ENCODE data around the gene TBC1D25. TPM values are rescaled to one million over a fixed set of nuclear protein-coding genes. Genes with fewer than 3 reads are reported as not detected.
"Not testable (repeated sequence)": the region's sequence is repeated elsewhere in the genome, so short reads cannot be mapped to it uniquely, and the experiment has no call there.

The TBC1D25 gene
- total RNA-seq, 4 donors from 2014 or later = 8.1 to 27.7 (median 13.3) TPM

DNA sequence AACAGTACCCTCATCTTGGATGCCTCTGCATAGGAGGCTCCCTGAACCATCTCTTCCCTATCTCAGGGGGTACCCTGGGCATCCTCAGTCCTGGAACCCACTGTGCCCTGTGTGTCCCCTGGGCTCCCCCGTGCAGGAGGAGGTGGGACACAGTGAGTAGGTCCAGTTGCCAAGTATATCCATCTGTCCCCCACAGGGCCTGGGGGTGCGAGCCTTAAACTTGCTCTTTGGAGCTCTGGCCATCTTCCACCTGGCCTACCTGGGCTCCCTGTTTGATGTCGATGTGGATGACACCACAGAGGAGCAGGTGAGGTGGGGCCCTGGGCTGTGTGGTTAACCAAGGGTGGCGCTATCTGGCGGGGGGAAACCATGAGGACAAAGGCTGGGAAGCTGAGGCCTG is 22.5 kb upstream of the TBC1D25 start:
- intact Hi-C loops (cut with DNase I; ENCODE audit: low total_unique reads) = no loop called here
- DNase-seq = no peak
- 68% methylated on average over 5 of the region's 5 CpGs; no CpG with 5 or more reads in 1 of the 2 donors for WGBS, 2 donors (ENCODE audit: low coverage in 1 of 2)

DNA sequence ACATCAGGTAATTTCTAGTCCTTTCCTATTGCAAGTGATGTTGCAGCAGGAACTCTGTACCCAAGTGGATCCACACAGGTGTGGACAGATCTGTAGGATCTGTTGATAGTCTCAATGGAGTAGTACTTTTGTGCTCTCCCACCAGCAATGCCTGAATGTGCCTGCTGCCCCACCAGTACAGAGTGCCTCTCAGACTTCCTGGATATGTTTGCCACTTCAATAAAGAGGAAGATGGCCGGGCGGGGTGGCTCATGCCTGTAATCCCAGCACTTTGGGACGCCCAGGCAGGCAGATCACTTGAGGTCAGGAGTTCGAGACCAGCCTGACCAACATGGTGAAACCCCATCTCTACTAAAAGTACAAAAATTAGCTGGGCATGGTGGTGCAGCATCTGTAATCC is 20.0 kb upstream of the TBC1D25 start:
- H3K36me3 ChIP-seq; H3K4me3 ChIP-seq; intact Hi-C loops (cut with DNase I; ENCODE audit: low total_unique reads); H3K9me3 ChIP-seq; H3K27me3 ChIP-seq; H3K27ac ChIP-seq; DNase-seq; H3K4me1 ChIP-seq; in situ Hi-C loops (cut with MboI; ENCODE audit: low pct_ligation_motif_present in 1 of 4, low pct_unique_long_range_greater_than_20kb in 1 of 4, low sequenced_read_pairs in 3 of 4): not testable (repeated sequence)
- WGBS, 2 donors (ENCODE audit: low coverage in 1 of 2) = 59% methylated on average over 4 of the region's 4 CpGs; no CpG with 5 or more reads in 1 of the 2 donors

More for the DNA sequence above, 22.5 kb upstream of the TBC1D25 start:
- in situ Hi-C loops (cut with MboI; ENCODE audit: low pct_ligation_motif_present in 1 of 4, low pct_unique_long_range_greater_than_20kb in 1 of 4, low sequenced_read_pairs in 3 of 4) = no loop called here
- no peaks in the 10 kb centered on the region for H3K36me3 ChIP-seq
- no peaks in the 10 kb centered on the region for H3K9me3 ChIP-seq
- H3K27ac ChIP-seq = no peak overlapping the region
- no peak for TF ChIP-seq POLR2AphosphoS5 (IDR thresholded peaks at IDR 0.05)
- no peak for TF ChIP-seq POLR2A (IDR thresholded peaks at IDR 0.05)
- TF ChIP-seq, protein P1, sequence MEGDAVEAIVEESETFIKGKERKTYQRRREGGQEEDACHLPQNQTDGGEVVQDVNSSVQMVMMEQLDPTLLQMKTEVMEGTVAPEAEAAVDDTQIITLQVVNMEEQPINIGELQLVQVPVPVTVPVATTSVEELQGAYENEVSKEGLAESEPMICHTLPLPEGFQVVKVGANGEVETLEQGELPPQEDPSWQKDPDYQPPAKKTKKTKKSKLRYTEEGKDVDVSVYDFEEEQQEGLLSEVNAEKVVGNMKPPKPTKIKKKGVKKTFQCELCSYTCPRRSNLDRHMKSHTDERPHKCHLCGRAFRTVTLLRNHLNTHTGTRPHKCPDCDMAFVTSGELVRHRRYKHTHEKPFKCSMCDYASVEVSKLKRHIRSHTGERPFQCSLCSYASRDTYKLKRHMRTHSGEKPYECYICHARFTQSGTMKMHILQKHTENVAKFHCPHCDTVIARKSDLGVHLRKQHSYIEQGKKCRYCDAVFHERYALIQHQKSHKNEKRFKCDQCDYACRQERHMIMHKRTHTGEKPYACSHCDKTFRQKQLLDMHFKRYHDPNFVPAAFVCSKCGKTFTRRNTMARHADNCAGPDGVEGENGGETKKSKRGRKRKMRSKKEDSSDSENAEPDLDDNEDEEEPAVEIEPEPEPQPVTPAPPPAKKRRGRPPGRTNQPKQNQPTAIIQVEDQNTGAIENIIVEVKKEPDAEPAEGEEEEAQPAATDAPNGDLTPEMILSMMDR (IDR thresholded peaks at IDR 0.05) = no peak
- TF ChIP-seq EP300 (IDR thresholded peaks at IDR 0.05; ENCODE audit: low read depth) = no peak
- H3K27me3 ChIP-seq = no peaks in the 10 kb centered on the region
- no peak overlapping the region for H3K4me3 ChIP-seq
- H3K4me1 ChIP-seq = no peaks in the 10 kb centered on the region

DNA sequence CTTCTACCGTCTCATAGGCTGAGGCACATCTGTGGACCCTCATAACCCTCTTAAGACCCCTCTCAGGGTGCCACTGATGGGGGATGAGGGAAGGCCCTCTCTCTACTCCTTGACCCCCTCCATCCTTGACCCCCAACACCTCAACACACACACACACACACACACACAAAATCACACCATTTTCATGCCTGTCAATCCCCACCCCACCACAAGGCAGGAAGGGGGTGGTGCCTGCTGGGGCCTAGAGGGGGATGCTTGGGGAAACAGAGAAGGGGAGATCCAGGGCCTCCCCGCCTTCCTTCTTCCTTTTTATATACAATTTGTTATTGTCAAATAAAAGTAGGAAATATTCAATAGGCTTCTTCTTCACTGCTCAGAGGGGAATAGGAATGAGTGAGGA is 19.1 kb upstream of the TBC1D25 start:
- no peaks in the 10 kb centered on the region for H3K27me3 ChIP-seq
- in situ Hi-C loops (cut with MboI; ENCODE audit: low pct_ligation_motif_present in 1 of 4, low pct_unique_long_range_greater_than_20kb in 1 of 4, low sequenced_read_pairs in 3 of 4) (no loop called here), intact Hi-C loops (cut with DNase I; ENCODE audit: low total_unique reads) (no loop called here)
- DNase-seq = no peak
- no peak overlapping the region for H3K4me3 ChIP-seq
- H3K9me3 ChIP-seq = no peaks in the 10 kb centered on the region
- H3K36me3 ChIP-seq = no peaks in the 10 kb centered on the region
- TF ChIP-seq POLR2A (IDR thresholded peaks at IDR 0.05) (no peak), EP300 (IDR thresholded peaks at IDR 0.05; ENCODE audit: low read depth) (no peak), POLR2AphosphoS5 (IDR thresholded peaks at IDR 0.05) (no peak)
- TF ChIP-seq, protein P1 (IDR thresholded peaks at IDR 0.05) = no peak
- no peak overlapping the region for H3K27ac ChIP-seq
- WGBS, 2 donors (ENCODE audit: low coverage in 1 of 2) = 81 to 83% methylated on average over 1 to 2 of the region's 2 CpGs
- peaks cover 0 to 9% (median 4%) of the 10 kb centered on the region in 4 donors for H3K4me1 ChIP-seq

DNA sequence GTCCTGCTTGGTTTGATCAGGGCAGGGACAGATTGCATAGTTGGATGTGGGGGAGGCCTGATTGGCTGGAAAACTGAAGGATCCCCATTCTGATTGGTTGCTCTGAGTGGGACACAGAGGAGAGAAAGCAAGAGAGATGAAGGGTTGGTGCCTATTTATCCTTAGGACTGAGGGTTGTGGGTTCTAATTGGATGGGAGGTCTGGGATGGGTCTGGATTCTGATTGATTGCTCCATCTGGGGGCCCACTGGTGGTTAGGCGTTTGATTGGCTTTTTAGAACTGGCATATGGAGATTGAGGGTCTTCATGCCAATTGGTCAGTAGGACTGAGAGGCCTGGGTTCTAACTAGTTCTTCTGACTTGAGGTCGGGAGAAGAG is 18.6 kb upstream of the TBC1D25 start:
- TF ChIP-seq, protein P1 (IDR thresholded peaks at IDR 0.05) = no peak
- TF ChIP-seq POLR2A (IDR thresholded peaks at IDR 0.05) (no peak), EP300 (IDR thresholded peaks at IDR 0.05; ENCODE audit: low read depth) (no peak), POLR2AphosphoS5 (IDR thresholded peaks at IDR 0.05) (no peak)
- 40 to 72% methylated on average over 1 to 2 of the region's 2 CpGs for WGBS, 2 donors (ENCODE audit: low coverage in 1 of 2)
- intact Hi-C loops (cut with DNase I; ENCODE audit: low total_unique reads) = no loop called here

More for the DNA sequence above, 18.6 kb upstream of the TBC1D25 start:
- no peaks in the 10 kb centered on the region for H3K27me3 ChIP-seq
- no peaks in the 10 kb centered on the region for H3K9me3 ChIP-seq
- peak overlapping the region in 3 of 4 donors; percentile 52 to 77 (median 71) for H3K4me3 ChIP-seq
- no peak for DNase-seq
- peaks cover 0 to 9% (median 4%) of the 10 kb centered on the region in 4 donors for H3K4me1 ChIP-seq
- peak overlapping the region; percentile 85 to 92 (median 86) for H3K27ac ChIP-seq
- H3K36me3 ChIP-seq = no peaks in the 10 kb centered on the region
- in situ Hi-C loops (cut with MboI; ENCODE audit: low pct_ligation_motif_present in 1 of 4, low pct_unique_long_range_greater_than_20kb in 1 of 4, low sequenced_read_pairs in 3 of 4) = no loop called here

Data from transverse colon (tissue), 4 donors.